Measurements from ENCODE around the gene SIN3A.

DNA sequence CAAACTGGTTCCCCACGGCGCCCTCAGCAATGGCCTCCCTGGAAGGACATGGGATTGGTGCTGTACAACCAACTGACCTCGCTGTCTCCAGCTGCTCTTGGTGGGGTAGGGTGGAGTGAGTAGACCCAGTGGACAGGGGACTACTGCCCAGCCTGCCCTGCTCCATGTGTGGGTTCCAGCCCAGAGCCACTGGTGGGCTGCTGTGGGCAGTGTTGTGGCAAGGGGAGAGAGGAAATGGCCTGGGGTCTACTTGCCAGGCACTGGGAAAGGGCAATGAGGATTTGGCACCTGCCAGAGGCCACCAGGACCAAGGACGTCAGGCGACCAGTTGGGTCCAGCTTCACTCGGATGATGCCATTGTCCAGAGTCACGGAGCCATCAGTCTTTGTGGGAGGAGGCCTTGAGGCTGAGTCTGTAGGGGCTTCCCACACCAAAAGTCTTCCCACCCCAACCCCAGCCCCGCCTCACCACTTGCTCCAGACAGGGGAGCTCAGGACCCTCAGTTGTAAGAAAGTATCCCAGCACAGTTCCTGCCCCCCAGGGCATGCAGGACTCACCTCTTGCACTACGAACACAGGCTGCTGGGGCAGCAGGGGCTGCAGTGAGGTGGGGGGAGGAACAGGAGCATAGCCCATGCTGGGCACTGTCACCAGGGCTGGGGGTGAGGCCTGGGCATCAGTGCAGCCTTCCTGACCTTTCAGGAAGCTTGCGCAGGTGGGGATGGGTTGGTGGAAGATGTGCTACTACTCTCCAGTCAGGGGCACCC lies 92.5 kb downstream of the SIN3A start:
- no peak for TF ChIP-seq POLR2A (IDR thresholded peaks at IDR 0.05)
- TF ChIP-seq, protein P1, sequence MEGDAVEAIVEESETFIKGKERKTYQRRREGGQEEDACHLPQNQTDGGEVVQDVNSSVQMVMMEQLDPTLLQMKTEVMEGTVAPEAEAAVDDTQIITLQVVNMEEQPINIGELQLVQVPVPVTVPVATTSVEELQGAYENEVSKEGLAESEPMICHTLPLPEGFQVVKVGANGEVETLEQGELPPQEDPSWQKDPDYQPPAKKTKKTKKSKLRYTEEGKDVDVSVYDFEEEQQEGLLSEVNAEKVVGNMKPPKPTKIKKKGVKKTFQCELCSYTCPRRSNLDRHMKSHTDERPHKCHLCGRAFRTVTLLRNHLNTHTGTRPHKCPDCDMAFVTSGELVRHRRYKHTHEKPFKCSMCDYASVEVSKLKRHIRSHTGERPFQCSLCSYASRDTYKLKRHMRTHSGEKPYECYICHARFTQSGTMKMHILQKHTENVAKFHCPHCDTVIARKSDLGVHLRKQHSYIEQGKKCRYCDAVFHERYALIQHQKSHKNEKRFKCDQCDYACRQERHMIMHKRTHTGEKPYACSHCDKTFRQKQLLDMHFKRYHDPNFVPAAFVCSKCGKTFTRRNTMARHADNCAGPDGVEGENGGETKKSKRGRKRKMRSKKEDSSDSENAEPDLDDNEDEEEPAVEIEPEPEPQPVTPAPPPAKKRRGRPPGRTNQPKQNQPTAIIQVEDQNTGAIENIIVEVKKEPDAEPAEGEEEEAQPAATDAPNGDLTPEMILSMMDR (IDR thresholded peaks at IDR 0.05) = no peak

Data from lower leg skin (tissue), 3 donors.